HG03175 (cell line): ENCODE data around the gene CBX4.
"Not testable (repeated sequence)": the region's sequence is repeated elsewhere in the genome, so short reads cannot be mapped to it uniquely, and the experiment has no call there.

ENCODE experiments used
- ATAC-seq: cut with Tn5 transposase; IDR thresholded peaks from one replicate; pipeline ENCODE4 v1.9.1; 2021; ENCODE audit warnings: mild to moderate bottlenecking, moderate library complexity; ENCODE audit not compliant: unreplicated experiment

The CBX4 gene

GRCh38 chr17:79861413-79862216 lies 22.4 kb upstream of the CBX4 start:
- no peak for ATAC-seq

GRCh38 chr17:79859676-79860615 lies 20.7 kb upstream of the CBX4 start:
- ATAC-seq, result no peak

- ATAC-seq, result no peak
Measured at GRCh38 chr17:79857095-79857494, 17.9 kb upstream of the CBX4 start.

- ATAC-seq, result no peak
Measured at GRCh38 chr17:79855331-79856124, 16.3 kb upstream of the CBX4 start.

- ATAC-seq, result no peak
Measured at GRCh38 chr17:79854080-79855060, 15.1 kb upstream of the CBX4 start.

GRCh38 chr17:79853168-79853567 lies 13.9 kb upstream of the CBX4 start:
- not testable (repeated sequence) for ATAC-seq

- no peak for ATAC-seq
Measured at GRCh38 chr17:79852748-79853147, 13.5 kb upstream of the CBX4 start.

- no peak for ATAC-seq
Measured at GRCh38 chr17:79851461-79851817, 12.2 kb upstream of the CBX4 start.

- no peak for ATAC-seq
Measured at GRCh38 chr17:79850571-79851460, 11.6 kb upstream of the CBX4 start.

- no peak for ATAC-seq
Measured at GRCh38 chr17:79849953-79850352, 10.7 kb upstream of the CBX4 start.

GRCh38 chr17:79848370-79848766 lies 9.1 kb upstream of the CBX4 start:
- ATAC-seq, result no peak

GRCh38 chr17:79847698-79848369 lies 8.6 kb upstream of the CBX4 start:
- no peak for ATAC-seq

- no peak for ATAC-seq
Measured at GRCh38 chr17:79845601-79845949, 6.3 kb upstream of the CBX4 start.

GRCh38 chr17:79844869-79845600 lies 5.8 kb upstream of the CBX4 start:
- ATAC-seq, result no peak

- ATAC-seq, result no peak
Measured at GRCh38 chr17:79843816-79844800, 4.9 kb upstream of the CBX4 start.

- ATAC-seq, result no peak
Measured at GRCh38 chr17:79843474-79843815, 4.2 kb upstream of the CBX4 start.
